OCI-LY1 (cell line): ENCODE results near the gene ITPKC.

Experiments used
- H2AFZ ChIP-seq: fragments of 200-600 bp; sonication (generic), shearing (Covaris generic); 2 replicates; pipeline ENCODE4 v1.6.0; 2014; ENCODE audit warnings: antibody characterized with exemption, mild to moderate bottlenecking, low read length
- H3F3A ChIP-seq: fragments of 200-600 bp; sonication (generic), shearing (Covaris generic); 2 replicates; pipeline ENCODE4 v1.6.0; 2014; ENCODE audit warnings: mild to moderate bottlenecking, antibody characterized with exemption, low read length, moderate library complexity; ENCODE audit not compliant: insufficient read depth
- H3K27ac ChIP-seq: fragments of 200-600 bp; sonication (generic); 2 replicates; pipeline ENCODE4 v1.5.1; 2014; ENCODE audit warnings: low read length, mixed run types, mild to moderate bottlenecking, low read depth; ENCODE audit not compliant: poor library complexity, severe bottlenecking
- H3K27me3 ChIP-seq: fragments of 200-600 bp; sonication (generic); 2 replicates; pipeline ENCODE4 v1.6.0; 2014; ENCODE audit warnings: antibody characterized with exemption, mild to moderate bottlenecking, low read length, moderate library complexity; ENCODE audit not compliant: insufficient read depth
- H3K36me3 ChIP-seq: fragments of 200-600 bp; sonication (generic); 2 replicates; pipeline ENCODE4 v1.6.1; 2014; ENCODE audit warnings: mild to moderate bottlenecking, antibody characterized with exemption, low read length, moderate library complexity, mixed read lengths; ENCODE audit not compliant: insufficient read depth
- H3K4me1 ChIP-seq: fragments of 200-600 bp; sonication (generic); 2 replicates; pipeline ENCODE4 v1.5.1; 2014; ENCODE audit warnings: mild to moderate bottlenecking, low read length, moderate library complexity; ENCODE audit not compliant: insufficient read depth, severe bottlenecking
- H3K4me2 ChIP-seq: fragments of 200-600 bp; sonication (generic), shearing (Covaris generic); 2 replicates; pipeline ENCODE4 v1.6.1; 2014; ENCODE audit warnings: low read length
- H3K4me3 ChIP-seq: fragments of 200-600 bp; sonication (generic); 2 replicates; pipeline ENCODE4 v1.5.1; 2014; ENCODE audit warnings: low read length, low read depth, mild to moderate bottlenecking, mixed read lengths; ENCODE audit not compliant: poor library complexity, severe bottlenecking
- H3K79me2 ChIP-seq: fragments of 200-600 bp; shearing (Covaris generic); 2 replicates; pipeline ENCODE4 v1.6.1; 2016; ENCODE audit warnings: mixed run types, low read length, mixed read lengths; ENCODE audit not compliant: insufficient read depth
- H3K9ac ChIP-seq: fragments of 200-600 bp; sonication (generic), shearing (Covaris generic); 2 replicates; pipeline ENCODE4 v1.6.1; 2014; ENCODE audit warnings: mild to moderate bottlenecking, low read length, mixed read lengths
- H3K9me2 ChIP-seq: fragments of 200-600 bp; sonication (generic), shearing (Covaris generic); 2 replicates; pipeline ENCODE4 v1.6.1; 2014; ENCODE audit warnings: low read depth, mild to moderate bottlenecking, low read length, mixed read lengths
- H3K9me3 ChIP-seq: fragments of 200-600 bp; shearing (Covaris generic); 2 replicates; pipeline ENCODE4 v1.6.1; 2014; ENCODE audit warnings: low read length, mixed read lengths
- H4K20me1 ChIP-seq: fragments of 200-600 bp; sonication (generic), shearing (Covaris generic); 2 replicates; pipeline ENCODE4 v1.6.0; 2016; ENCODE audit warnings: mild to moderate bottlenecking, low read length; ENCODE audit not compliant: insufficient read depth
- CTCF ChIP-seq: fragments of 200-600 bp; sonication (generic), shearing (Covaris generic); IDR thresholded peaks from 2 replicates; pipeline ENCODE4 v1.5.1; 2017; ENCODE audit warnings: mild to moderate bottlenecking, antibody characterized with exemption, low read length, moderate library complexity, mixed read lengths
- EZH2 ChIP-seq: fragments of 200-600 bp; sonication (generic), shearing (Covaris generic); IDR thresholded peaks from 2 replicates; pipeline ENCODE4 v1.8.0; 2017; ENCODE audit warnings: borderline replicate concordance, mixed run types, mild to moderate bottlenecking, antibody characterized with exemption, low read length, moderate library complexity, mixed read lengths

Gene ITPKC

GRCh38 chr19:40709817-40710216 lies 7.1 kb upstream of the ITPKC start:
- no peaks in the 10 kb centered on the region for H3K27me3 ChIP-seq
- H3K9ac ChIP-seq = no peak overlapping the region
- no peak overlapping the region for H3K4me2 ChIP-seq
- no peaks in the 10 kb centered on the region for H4K20me1 ChIP-seq
- H3F3A ChIP-seq = no peaks in the 10 kb centered on the region
- no peaks in the 10 kb centered on the region for H3K9me2 ChIP-seq
- H3K4me3 ChIP-seq = no peak overlapping the region
- no peak overlapping the region for H2AFZ ChIP-seq
- peaks cover 38% of the 10 kb centered on the region for H3K36me3 ChIP-seq
- H3K27ac ChIP-seq = no peak overlapping the region
- no peaks in the 10 kb centered on the region for H3K79me2 ChIP-seq
- TF ChIP-seq CTCF (no peak), EZH2 (no peak)
- peaks cover 8% of the 10 kb centered on the region for H3K4me1 ChIP-seq
- H3K9me3 ChIP-seq = no peaks in the 10 kb centered on the region

GRCh38 chr19:40713939-40714338 lies 3.0 kb upstream of the ITPKC start:
- Histone ChIP-seq H3K36me3 (peaks cover 16% of the 10 kb centered on the region), H3K9me2 (no peaks in the 10 kb centered on the region), H3F3A (no peaks in the 10 kb centered on the region), H3K9ac (no peak overlapping the region; the same call in 1 of the 2 replicates), H2AFZ (no peak overlapping the region), H3K27ac (no peak overlapping the region), H3K9me3 (no peaks in the 10 kb centered on the region), H4K20me1 (no peaks in the 10 kb centered on the region), H3K4me2 (peak overlapping the region; percentile 88), H3K4me1 (peaks cover 37% of the 10 kb centered on the region), H3K79me2 (peaks cover 2% of the 10 kb centered on the region; the same call in 1 of the 2 replicates), H3K4me3 (peak overlapping the region; percentile 95), H3K27me3 (no peaks in the 10 kb centered on the region)
- TF ChIP-seq EZH2 (no peak), CTCF (no peak)

GRCh38 chr19:40714441-40715299 lies 2.2 kb upstream of the ITPKC start:
- Histone ChIP-seq H3K4me2 (peak overlapping the region; percentile 88), H3K9me3 (no peaks in the 10 kb centered on the region), H4K20me1 (no peaks in the 10 kb centered on the region), H3K9ac (peak overlapping the region; percentile 92), H3K36me3 (peaks cover 9% of the 10 kb centered on the region; the same call in 1 of the 2 replicates), H3K27ac (peak overlapping the region; percentile 89), H3K4me3 (peak overlapping the region; percentile 95), H3K27me3 (no peaks in the 10 kb centered on the region), H2AFZ (no peak overlapping the region), H3K4me1 (peaks cover 44% of the 10 kb centered on the region), H3F3A (no peaks in the 10 kb centered on the region), H3K9me2 (no peaks in the 10 kb centered on the region), H3K79me2 (peaks cover 2% of the 10 kb centered on the region; the same call in 1 of the 2 replicates)
- no peak for TF ChIP-seq EZH2
- no peak for TF ChIP-seq CTCF
